ENCODE measurements around the gene HOXD12.

The HOXD12 gene

DNA sequence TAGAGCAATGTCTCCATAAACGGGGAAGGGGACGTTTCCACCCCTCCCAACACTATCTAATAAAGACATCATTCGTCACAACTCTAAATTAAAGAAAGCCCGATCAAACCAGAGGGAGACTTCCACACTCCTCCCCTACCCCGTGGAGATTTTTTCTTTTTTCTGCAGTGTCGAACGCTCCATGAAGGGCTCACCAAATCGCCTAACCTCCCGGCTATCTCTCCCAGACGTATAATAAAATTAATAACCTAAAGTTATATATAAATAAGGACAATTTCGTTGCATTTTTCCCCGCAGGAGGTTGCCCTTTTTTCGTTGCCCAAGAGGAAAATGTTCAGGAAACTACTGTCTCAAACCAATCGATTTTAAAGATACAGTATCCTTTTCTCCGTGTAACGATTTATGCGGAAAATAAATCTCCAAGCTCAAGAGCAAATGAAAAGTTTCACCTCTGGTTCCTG lies 18.2 kb upstream of the HOXD12 start:
- no peak for DNase-seq

DNA sequence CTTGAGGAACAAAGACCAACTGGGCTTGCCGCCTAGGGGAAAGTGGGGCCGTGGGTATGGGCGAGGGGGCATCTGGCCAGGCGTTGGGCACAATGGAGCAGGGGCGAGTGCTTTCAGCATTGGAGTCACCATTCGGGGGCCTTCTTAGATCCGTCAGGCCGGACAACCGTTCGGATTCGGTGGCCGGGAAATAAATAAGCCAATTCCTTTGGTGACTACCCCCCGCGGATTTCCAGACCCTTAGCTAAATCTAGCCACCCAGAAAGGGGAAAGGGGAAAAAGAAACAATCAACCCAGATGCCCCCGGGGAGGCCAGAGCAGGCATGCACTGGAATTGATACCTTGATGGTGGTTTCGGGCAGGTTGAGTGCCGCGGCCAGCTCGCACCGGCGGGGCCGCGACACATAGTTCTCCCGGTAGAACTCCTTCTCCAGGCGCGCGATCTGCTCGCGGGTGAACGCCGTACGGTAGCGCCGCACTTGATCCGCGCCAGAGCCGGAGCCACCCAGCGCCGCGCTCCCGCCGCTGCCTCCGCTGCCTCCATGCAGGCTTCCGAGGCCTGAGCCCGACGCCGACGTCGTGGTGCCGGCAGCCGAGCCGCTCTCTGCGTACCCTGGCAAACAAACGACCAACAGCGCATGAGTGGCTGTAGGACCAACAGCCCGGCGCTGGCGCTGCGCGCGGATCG lies 17.6 kb upstream of the HOXD12 start:
- no peak for DNase-seq

GRCh38 chr2:176082525-176082823 lies 17.1 kb upstream of the HOXD12 start:
- no peak for DNase-seq

DNA sequence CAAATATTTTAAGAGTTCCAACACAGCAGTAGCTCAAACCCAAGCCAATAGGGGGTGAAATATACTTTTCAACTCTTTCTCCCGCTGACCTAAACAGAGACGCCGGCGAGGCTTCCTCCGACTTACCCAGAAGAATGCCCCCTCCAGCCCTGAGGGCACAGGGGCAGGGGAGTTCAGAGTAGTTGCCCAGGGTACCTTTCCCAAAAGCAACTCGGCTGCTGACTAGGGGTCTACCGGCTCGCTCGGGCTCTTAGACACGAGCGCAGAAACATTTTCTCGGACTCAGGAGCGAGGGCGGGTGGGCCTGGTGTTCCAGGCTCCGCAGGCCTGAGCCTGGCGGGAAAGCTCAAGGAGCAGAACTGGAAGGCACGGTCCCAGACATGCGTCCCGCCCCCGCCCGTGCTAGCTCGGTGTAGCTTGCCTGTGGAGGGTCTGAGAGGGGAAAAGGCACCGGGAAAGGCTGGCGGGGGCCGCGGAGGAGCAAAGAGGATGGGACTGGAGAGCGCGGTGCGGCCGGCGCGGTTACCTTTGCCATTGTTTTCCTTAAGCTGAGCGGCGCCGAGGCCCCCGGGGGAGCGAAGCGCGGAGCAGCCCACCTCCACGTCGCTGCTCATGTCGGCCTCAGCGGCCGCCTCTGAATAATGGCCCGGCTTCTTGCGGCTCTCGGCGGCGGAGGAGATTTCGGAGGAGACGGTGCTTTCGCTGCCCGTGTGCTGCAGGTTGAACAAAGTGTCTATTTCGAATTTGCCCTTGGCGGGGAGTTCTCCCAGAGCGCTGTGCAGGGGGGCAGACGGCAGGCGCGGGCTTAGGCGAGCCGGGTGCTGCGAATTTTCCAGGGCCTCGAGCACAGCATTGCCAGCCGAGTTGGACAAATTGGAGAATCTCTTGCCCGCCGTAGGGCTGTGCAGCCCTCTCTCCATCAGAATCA lies 16.5 kb upstream of the HOXD12 start:
- no peak for DNase-seq

- no peak for DNase-seq
Observed at GRCh38 chr2:176083796-176084261, 15.8 kb upstream of the HOXD12 start, which contains the start of gene EVX2. TSS of gene EVX2 (minus strand) at chr2:176083962. CDS start at chr2:176083776, 186 bp downstream.

GRCh38 chr2:176084611-176085119 lies 14.9 kb upstream of the HOXD12 start:
- DNase-seq: no peak

DNA sequence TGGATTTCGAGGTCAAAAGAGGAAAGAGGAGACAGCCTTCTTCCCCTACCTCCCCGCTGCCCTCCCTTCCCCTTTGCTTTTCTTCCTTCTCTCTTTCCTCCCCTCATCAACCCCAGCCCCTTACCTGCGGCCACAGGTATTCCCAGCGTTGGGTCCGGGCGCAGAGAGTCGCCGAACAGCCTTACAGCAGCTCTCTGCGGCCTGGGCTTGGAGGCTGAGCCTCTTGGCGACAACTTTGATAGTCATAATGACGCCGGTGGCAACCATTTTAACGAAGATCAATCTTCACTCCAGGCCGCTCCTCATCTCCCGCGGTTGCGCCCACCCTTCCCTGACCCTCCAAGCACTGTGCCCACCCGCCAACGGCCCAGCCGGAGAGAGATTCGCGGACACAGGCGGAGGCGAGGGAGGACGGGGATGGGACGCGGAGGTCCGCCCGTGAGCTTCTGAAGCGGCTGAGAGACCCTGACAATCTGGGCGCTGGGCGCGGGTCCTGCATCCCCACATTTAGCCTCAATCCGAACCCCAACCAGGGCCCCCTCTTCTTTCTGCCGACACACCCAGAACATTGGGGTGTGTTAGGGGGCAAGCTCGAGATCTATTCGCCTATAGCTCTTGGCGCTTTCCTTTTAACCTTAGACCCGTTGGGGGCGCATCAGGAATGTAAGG lies 14.3 kb upstream of the HOXD12 start:
- no peak for DNase-seq

- peak; percentile 70 for DNase-seq
Observed at GRCh38 chr2:176085861-176086771, 13.5 kb upstream of the HOXD12 start.

DNA sequence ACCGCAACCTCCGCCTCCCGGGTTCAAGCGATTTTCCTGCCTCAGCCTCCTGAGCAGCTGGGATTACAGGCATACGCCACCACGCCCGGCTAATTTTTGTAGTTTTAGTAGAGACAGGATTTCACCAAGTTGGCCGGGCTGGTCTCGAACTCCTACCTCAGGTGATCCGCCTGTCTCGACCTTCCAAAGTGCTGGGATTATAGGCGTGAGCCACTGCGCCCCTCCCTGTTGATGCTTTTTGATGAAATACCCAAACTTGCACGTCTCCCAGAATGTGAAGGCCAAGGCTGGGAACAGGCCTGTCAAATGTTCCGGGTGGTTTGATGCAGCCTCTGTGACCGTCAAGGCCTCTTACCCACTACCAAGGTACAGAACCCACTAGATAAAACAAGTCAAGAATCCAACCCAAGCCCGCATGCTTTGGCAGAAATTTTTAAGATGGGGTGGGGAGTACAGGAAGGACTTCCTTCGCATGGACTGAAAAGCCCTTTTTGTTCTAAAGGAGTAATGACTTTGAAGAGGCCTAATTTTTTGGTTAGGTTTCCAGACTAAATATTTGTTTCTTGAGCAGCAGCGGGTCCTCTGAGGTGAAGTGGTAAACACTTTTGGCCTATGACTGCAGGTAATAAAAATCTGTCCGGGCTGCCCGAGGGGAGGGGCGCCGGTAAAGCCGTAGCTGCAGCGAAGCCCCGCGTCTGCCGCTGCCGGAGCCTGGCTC lies 12.1 kb upstream of the HOXD12 start:
- DNase-seq: no peak

GRCh38 chr2:176088048-176088936 lies 11.3 kb upstream of the HOXD12 start:
- DNase-seq: peak; percentile 81

- DNase-seq: peak; percentile 39
Observed at GRCh38 chr2:176088937-176089842, 10.4 kb upstream of the HOXD12 start.

DNA sequence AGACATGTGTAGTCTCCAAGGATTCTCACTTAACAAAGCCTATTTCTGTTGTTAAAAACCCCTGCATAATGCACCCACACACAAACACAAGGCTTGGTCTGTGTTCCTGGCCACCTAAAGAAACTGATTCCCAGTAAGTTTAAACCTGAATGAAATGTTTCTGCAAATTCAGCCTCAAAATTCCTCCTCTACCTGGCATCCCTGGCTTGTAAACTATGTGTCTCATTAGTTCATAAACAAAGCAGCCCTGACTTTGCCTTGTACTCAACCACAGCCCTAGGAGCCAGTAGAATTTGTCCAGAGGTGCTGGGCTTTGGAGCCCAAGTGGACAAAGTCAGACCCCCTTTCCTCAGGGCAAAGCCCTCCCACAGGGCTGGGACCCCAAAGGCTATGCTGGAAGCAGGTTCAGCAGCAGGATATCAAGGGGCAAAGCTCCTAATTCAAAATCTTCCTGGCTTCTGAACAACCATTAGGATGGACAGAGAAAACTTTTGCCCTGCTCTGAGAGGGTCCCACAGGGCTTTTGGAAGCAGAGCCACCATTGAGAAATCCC lies 9.7 kb upstream of the HOXD12 start:
- no peak for DNase-seq

DNA sequence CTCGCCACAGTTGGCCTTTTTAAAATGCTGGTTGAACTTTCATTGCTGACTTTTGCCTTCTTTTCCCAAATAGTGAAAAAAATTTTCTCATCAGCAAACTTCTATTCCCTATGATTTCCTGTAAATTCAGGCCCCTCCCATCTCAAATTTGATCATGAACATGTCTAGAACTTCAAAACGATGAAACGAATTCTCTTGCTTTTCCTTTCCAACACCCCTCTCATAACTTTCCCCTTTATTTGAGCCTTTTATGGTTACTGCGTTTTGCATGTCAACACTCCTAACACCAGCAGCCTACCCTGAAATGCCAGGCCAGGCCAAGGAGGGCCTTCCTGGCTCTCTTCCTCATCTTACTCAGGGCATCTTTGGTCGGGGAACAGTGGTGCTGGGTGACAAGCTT lies 8.7 kb upstream of the HOXD12 start:
- no peak for DNase-seq

GRCh38 chr2:176091329-176092258 lies 8.0 kb upstream of the HOXD12 start:
- DNase-seq: no peak

DNA sequence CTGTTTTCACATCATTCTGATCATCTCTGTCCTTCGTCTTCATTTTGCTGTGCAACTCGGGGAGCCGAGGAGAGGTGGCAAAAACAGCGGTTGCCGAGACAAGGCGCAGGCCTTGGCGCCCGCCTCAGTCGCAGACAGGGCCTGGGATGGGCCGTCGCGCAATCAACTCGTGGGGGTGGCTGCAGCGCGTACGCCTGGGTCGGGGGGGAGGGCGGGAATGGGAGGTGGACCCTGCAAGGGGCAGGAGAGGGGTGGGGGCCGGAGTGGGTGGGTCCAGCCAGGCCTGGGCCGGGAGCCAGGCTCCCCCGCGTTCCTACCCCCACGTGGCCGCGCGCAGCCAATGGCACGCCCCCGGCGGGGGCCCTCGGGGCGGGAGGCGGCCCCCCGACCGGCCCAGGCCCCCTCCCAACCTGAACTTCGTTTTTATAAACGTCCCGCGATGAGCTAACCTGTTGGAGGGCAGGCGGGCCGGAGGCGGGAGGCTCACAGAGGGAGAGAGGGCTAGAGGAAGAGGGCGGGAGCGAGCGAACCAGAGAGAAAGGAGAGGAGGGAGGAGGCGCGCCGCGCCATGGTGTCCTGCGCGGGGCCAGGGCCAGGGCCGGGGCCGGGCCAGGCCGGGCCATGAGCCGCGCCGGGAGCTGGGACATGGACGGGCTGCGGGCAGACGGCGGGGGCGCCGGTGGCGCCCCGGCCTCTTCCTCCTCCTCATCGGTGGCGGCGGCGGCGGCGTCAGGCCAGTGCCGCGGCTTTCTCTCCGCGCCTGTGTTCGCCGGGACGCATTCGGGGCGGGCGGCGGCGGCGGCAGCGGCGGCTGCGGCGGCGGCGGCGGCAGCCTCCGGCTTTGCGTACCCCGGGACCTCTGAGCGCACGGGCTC lies 7.1 kb upstream of the HOXD12 start, which contains the start of gene HOXD13:
Gene HOXD13 (plus strand): TSS at position 452 of the 875 bp plus-strand sequence. CDS start 170 bp downstream, at position 622.
- DNase-seq: no peak

DNA sequence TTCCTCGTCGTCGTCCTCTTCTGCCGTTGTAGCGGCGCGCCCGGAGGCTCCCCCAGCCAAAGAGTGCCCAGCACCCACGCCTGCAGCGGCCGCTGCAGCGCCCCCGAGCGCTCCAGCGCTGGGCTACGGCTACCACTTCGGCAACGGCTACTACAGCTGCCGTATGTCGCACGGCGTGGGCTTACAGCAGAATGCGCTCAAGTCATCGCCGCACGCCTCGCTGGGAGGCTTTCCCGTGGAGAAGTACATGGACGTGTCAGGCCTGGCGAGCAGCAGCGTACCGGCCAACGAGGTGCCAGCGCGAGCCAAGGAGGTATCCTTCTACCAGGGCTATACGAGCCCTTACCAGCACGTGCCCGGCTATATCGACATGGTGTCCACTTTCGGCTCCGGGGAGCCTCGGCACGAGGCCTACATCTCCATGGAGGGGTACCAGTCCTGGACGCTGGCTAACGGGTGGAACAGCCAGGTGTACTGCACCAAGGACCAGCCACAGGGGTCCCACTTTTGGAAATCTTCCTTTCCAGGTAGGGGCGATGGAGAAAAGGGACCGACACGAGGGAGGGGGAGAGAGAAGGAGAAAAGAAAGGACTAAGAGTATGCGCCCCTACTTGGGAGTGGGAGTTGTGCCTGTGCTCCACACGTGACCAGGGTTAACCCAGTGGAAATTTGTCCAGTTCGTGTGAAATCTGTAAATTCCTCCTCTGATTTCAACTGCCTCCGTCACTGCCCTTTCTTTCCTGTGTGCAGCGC lies 6.3 kb upstream of the HOXD12 start:
- no peak for DNase-seq
